HG03139 (cell line): ENCODE data around the gene MIB2.
"Not testable (repeated sequence)": the region's sequence is repeated elsewhere in the genome, so short reads cannot be mapped to it uniquely, and the experiment has no call there.

Experiments
- ATAC-seq: cut with Tn5 transposase; IDR thresholded peaks from one replicate; pipeline ENCODE4 v1.9.1; 2021; ENCODE audit not compliant: unreplicated experiment

Gene MIB2

DNA sequence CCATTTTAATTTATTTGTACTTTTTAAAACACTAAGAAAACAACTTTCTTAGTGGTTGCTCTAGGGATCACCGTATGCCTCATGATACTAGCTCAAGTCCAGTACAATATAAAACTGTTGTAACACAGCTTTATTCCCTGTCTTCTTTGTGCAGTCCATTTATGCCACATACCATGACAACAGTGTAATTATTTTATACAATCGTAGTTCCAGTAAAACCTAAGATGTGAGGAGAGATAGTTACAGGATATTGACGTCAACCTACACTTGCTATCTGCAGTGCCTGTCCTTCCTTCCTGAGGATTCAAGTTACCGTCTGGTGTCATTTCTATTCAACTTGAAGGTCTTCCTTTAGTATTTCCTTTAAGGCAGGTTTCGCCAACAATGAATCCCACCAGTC lies 31.0 kb downstream of the MIB2 start:
- ATAC-seq = not testable (repeated sequence)

GRCh38 chr1:1647567-1648241 lies 32.4 kb downstream of the MIB2 start:
- ATAC-seq = not testable (repeated sequence)

GRCh38 chr1:1648265-1648664 lies 33.0 kb downstream of the MIB2 start:
- not testable (repeated sequence) for ATAC-seq

- ATAC-seq = peak; percentile 82
Observed at GRCh38 chr1:1658583-1659549, 43.6 kb downstream of the MIB2 start, which contains the start of gene CDK11B. Gene CDK11B (minus strand): TSS chr1:1659004. CDS start chr1:1657485, 1,519 bp downstream.

GRCh38 chr1:1662392-1662791 lies 47.1 kb downstream of the MIB2 start:
- ATAC-seq = not testable (repeated sequence)

DNA sequence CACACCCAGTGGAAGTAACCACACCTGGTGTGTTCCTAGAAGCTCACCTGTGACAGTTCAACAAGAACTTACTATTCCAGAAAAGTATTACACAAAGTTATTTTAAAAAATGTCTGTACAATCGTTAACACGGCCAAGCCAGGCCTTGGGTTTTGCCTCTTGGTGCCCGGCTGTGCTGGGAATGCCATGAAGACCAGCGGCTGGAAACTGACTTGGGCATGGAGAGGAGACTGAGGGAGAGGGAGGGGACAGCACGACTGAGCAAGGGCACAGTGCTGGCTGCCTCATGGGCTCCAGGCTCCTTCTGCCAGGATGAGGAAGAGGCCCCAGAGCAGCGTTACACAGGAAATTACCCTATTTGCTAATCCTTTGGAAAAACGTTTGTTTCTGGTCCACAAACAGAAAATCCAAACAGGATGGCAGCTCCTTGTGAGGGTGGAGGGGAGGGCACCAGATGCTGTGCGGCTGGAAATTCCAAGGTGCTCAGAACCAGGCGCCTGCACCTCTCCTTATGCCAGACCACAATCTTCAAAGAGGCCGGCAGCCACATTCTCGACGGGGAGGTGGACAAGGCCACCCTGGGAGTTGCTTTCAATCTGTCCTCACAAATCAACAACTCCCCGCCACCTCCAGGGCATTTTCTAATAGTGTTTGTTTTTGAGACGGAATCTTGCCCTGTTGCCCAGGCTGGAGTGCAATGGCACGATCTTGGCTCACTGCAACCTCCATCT lies 47.7 kb downstream of the MIB2 start:
- not testable (repeated sequence) for ATAC-seq

DNA sequence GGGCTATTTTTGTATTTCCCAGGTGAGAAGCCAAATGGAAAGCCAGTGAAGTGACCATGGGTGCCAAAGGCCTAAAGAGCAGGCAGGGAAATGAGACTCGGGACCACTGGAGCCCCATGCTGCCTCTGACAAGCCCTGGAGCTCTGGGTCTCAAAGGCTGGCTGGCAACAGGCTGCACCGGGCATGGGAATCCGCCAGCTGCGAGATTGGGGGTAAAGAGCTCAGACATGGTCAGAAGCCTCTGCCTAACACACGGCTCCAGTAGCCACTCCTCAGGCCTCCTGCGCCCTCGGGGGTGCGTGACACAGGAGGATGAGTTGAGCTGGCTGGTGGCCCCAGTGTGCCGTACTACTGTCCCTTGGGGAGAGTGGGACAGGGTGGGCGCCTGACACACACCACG lies 49.0 kb downstream of the MIB2 start:
- not testable (repeated sequence) for ATAC-seq

DNA sequence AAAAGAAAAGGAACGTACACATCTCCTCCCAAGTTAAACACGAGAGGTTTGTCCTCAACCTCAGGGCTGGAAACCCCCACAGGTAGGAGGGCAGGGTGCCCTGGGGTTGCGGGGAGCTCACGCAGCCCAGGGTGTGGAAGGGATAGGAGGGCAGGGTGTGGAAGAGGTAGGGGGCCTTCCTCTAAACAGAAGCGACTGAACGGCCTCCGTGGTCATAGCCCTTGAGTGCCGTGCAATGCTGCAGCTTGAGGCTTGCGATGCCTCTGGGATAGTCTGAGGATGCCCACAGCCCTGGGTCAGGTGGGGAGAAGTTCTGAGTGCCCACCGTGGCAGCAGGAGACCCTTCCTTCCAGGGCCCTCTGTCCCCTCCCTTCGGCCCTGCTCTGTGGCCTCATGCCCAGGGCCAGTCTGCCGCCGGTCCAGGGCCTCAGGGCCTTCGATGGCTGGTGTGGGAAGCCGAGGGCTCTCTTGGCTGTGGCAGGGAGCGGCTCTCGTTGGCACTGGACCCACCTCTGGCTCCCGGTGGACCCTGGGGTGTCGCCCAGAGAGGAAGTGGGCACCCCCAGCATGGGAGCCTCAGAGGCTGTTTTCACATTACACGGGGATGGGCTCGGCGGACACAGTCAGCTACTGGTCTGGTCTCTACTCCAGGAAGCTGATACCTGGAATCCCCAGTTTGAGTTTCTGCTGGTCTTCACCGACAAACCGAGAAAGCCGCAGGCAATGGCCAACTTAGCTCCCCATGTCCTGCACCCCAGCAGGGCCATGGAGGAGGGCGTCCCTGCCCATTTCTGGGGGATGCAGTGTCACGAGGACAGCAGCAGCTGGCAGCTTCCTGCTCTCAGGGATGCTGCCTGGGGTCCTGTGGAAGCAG lies 49.9 kb downstream of the MIB2 start:
- no peak for ATAC-seq

DNA sequence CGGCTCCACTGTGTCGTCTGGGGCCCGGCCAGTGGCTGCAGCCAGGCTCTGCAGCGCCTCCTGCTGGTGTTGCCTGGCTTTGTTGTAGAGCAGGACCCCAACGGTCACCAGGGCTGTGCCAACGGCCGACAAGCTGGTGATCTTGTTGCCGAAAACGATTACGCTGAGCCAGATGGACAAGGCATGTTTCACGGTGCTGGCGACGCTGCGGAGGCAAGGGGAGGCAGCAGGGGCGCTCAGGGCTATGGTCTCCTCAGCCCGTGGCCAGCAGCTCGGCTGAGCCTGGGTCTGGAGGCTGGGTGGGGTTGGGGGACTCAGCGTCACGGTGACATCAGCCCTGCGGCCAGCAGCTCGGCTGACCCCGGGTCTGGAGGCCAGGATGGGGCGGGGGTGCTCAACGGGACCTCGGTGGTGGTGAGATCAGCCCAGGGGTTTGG lies 50.5 kb downstream of the MIB2 start:
- no peak for ATAC-seq

- ATAC-seq = no peak
Observed at GRCh38 chr1:1666526-1666925, 51.2 kb downstream of the MIB2 start.

GRCh38 chr1:1669468-1670440 lies 54.5 kb downstream of the MIB2 start:
- ATAC-seq = no peak

GRCh38 chr1:1670866-1671265 lies 55.6 kb downstream of the MIB2 start:
- ATAC-seq = no peak

GRCh38 chr1:1671365-1672119 lies 56.2 kb downstream of the MIB2 start:
- ATAC-seq = no peak

DNA sequence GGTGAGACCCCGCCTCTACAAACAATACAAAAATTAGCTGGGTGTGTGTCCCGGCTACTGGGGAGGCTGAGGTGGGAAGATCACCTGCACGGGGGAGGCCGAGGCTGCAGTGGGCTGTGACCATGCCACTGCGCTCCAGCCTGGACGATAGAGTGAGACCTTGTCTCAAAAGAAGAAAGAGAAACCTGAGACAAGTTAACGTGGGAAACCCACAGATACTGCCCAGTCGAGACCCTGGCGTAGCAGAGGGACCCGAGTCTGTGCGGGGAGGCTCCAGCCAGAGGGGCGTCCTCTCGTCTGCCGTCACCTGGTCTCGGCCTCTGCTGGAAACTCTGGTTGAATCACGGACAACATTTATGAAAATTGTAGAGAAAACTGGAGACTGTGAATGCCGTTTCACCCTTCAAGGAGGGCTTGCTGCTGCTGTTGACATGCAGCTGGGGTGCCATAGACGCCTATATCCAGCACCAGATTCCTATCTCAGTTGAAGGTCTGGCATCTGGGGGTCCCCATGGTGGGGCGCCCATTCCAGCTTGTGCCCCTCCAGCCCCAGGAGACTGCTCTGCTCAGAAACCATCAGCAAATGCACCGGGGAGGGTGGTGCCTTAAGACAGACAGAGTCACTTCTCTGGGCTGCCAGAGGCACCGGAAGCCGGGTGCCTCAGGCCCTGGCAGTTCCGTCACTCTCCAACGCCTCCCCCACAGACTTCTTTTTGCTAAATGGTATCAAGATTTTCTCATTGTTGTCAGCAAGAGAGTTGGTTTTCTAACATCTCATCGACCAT lies 57.1 kb downstream of the MIB2 start:
- ATAC-seq = no peak

DNA sequence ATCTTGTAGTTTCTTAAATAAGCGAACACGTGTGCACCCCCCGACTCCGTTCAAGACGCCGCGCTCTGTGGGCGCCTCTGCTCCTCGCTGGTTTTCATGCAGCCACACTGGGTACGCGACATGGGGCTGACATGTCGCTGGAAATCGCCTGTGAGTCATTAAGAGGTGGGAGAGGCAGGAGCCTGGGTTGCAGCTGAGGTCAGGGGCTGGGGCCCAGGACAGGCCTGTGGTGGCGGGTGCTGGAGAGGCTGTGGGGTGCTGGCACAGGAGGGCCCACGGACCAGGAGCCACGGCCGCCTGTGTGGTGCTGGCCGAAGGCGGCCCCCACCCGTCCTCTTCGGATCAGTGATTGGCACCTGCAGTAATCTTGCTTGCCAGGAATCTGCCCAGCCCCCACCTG lies 59.5 kb downstream of the MIB2 start:
- ATAC-seq = not testable (repeated sequence)

DNA sequence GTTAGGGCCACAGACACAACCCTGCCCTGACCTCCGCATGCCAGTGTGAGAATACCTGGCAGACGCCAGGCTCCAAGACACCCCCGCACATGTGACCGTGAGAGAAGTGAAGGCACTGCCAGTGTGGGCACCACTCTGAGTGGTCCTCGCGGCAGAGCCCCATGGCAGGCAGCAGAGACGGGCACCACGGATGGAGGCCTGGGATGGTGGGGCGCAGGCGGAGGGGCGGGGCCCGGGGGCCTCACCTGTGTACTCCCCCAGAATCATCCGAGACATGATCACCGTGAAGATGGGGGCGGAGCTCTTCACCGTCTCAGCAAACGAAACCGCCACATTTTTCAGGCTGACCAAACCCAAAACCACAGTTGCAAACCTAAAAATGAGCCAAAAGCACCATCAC lies 59.9 kb downstream of the MIB2 start:
- ATAC-seq = not testable (repeated sequence)

DNA sequence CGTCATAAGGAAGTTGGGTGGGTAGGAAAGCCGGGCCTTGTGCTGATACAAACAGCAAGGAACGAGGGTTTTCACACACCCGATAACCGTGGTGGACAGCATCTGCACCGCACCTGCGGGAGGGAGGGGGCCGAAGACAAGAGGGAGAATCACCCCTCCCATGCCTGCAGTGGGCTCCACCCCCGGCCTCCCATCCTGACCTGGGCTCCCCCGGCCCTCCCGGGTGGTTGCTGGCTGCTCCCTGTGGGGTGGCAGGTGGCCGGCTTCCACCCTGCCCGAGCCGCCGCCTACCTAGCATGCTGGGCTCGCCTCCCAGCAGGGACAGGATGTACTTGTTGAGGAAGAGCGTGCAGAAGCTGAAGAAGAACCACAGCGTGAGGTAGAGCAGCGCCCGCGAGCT lies 60.8 kb downstream of the MIB2 start:
- not testable (repeated sequence) for ATAC-seq
